GM06990 (cell line): Measurements from ENCODE around the gene NLRP12.
"Not testable (repeated sequence)": the region's sequence is repeated elsewhere in the genome, so short reads cannot be mapped to it uniquely, and the experiment has no call there.

Source experiments
- DNase-seq: peaks from one replicate; pipeline ENCODE4 v3.0.0-alpha.2; 2011; ENCODE audit not compliant: insufficient read length; ENCODE audit errors: extremely low read depth
- H3K27me3 ChIP-seq: replicated peaks from 2 replicates; pipeline ENCODE4 v1.6.0; 2011; ENCODE audit warnings: low read length; ENCODE audit not compliant: control insufficient read depth, insufficient read depth
- H3K36me3 ChIP-seq: 2 replicates; pipeline ENCODE4 v1.5.1; 2011; ENCODE audit warnings: low read length; ENCODE audit not compliant: control insufficient read depth, insufficient read depth
- H3K4me3 ChIP-seq: replicated peaks from 2 replicates; pipeline ENCODE4 v1.5.1; 2011; ENCODE audit warnings: low read depth, mild to moderate bottlenecking, control low read depth, low read length
- CTCF ChIP-seq: IDR thresholded peaks from 2 replicates; pipeline ENCODE4 v1.5.1; 2011; ENCODE audit warnings: low read length, control low read depth, mild to moderate bottlenecking, inconsistent platforms; ENCODE audit not compliant: insufficient read depth, poor library complexity, severe bottlenecking

The NLRP12 gene

GRCh38 chr19:53785196-53785889, 38.8 kb downstream of the NLRP12 start:
- Histone ChIP-seq H3K36me3 (no peaks in the 10 kb centered on the region), H3K27me3 (no peaks in the 10 kb centered on the region), H3K4me3 (no peak overlapping the region)
- DNase-seq = no peak
- TF ChIP-seq CTCF = no peak

GRCh38 chr19:53782698-53783097, 41.4 kb downstream of the NLRP12 start:
- Histone ChIP-seq H3K36me3 (no peaks in the 10 kb centered on the region), H3K4me3 (no peak overlapping the region), H3K27me3 (no peaks in the 10 kb centered on the region)
- TF ChIP-seq CTCF = no peak
- DNase-seq = no peak

- H3K36me3 ChIP-seq, H3K27me3 ChIP-seq, H3K4me3 ChIP-seq, DNase-seq: not testable (repeated sequence)
These were observed 42.8 kb downstream of the NLRP12 start for GRCh38 chr19:53781332-53781731.

- TF ChIP-seq CTCF = no peak
- no peaks in the 10 kb centered on the region for H3K27me3 ChIP-seq
- no peak overlapping the region for H3K4me3 ChIP-seq
- no peaks in the 10 kb centered on the region for H3K36me3 ChIP-seq
- DNase-seq = no peak
These were observed 43.6 kb downstream of the NLRP12 start for GRCh38 chr19:53780506-53780905.

GRCh38 chr19:53775524-53775923, 48.6 kb downstream of the NLRP12 start:
- Histone ChIP-seq H3K27me3 (no peaks in the 10 kb centered on the region), H3K4me3 (no peak overlapping the region), H3K36me3 (no peaks in the 10 kb centered on the region)
- DNase-seq = no peak
- no peak for TF ChIP-seq CTCF

- H3K36me3 ChIP-seq, H3K27me3 ChIP-seq, DNase-seq, H3K4me3 ChIP-seq: not testable (repeated sequence)
These were observed 49.6 kb downstream of the NLRP12 start for GRCh38 chr19:53774491-53774890.

GRCh38 chr19:53773999-53774398, 50.1 kb downstream of the NLRP12 start:
- DNase-seq = no peak
- Histone ChIP-seq H3K4me3 (no peak overlapping the region), H3K27me3 (no peaks in the 10 kb centered on the region), H3K36me3 (no peaks in the 10 kb centered on the region)
- no peak for TF ChIP-seq CTCF
